Astrocyte (in vitro differentiated cells and primary cell): ENCODE results near the gene PLPP4. TPM values are rescaled to one million over a fixed set of nuclear protein-coding genes. Genes with fewer than 3 reads are reported as not detected.

Experiments
- DNase-seq: peaks from one replicate; pipeline ENCODE4 v3.0.0-alpha.2; 2010; ENCODE audit warnings: low read depth
- FAIRE-seq: peaks from 2 replicates; lab custom pipeline; 2011; peaks lifted over from hg19 to GRCh38; lab: Jason Lieb, UNC
- H2AFZ ChIP-seq: 2 replicates; pipeline ENCODE4 v1.6.0; 2012; ENCODE audit warnings: low read depth, low read length, inconsistent platforms
- H3K27ac ChIP-seq: 2 replicates; pipeline ENCODE4 v1.5.1; 2011; ENCODE audit warnings: low read depth, low read length, inconsistent platforms
- H3K27me3 ChIP-seq: 2 replicates; pipeline ENCODE4 v1.6.0; 2011; ENCODE audit warnings: low read length, inconsistent platforms; ENCODE audit not compliant: insufficient read depth
- H3K36me3 ChIP-seq: 2 replicates; pipeline ENCODE4 v1.5.1; 2011; ENCODE audit warnings: low read length, inconsistent platforms; ENCODE audit not compliant: insufficient read depth
- H3K4me1 ChIP-seq: 2 replicates; pipeline ENCODE4 v1.5.1; 2011; ENCODE audit warnings: low read length, inconsistent platforms; ENCODE audit not compliant: insufficient read depth
- H3K4me2 ChIP-seq: 2 replicates; pipeline ENCODE4 v1.6.0; 2012; ENCODE audit warnings: low read length, inconsistent platforms
- H3K4me3 ChIP-seq: 2 replicates; pipeline ENCODE4 v1.5.1; 2011; ENCODE audit warnings: low read depth, mild to moderate bottlenecking, low read length, inconsistent platforms; ENCODE audit not compliant: insufficient read depth
- H3K79me2 ChIP-seq: 2 replicates; pipeline ENCODE4 v1.6.0; 2012; ENCODE audit warnings: mild to moderate bottlenecking, low read length, inconsistent platforms; ENCODE audit not compliant: insufficient read depth
- H3K9ac ChIP-seq: 2 replicates; pipeline ENCODE4 v1.6.0; 2012; ENCODE audit warnings: mild to moderate bottlenecking, low read length, inconsistent platforms
- H3K9me3 ChIP-seq: 2 replicates; pipeline ENCODE4 v1.5.1; 2012; ENCODE audit warnings: low read depth, mild to moderate bottlenecking, low read length, inconsistent platforms; ENCODE audit not compliant: insufficient read depth
- H4K20me1 ChIP-seq: 2 replicates; pipeline ENCODE4 v1.6.0; 2012; ENCODE audit warnings: low read length, inconsistent platforms; ENCODE audit not compliant: insufficient read depth
- H3K27ac Mint-ChIP-seq: one replicate; pipeline ENCODE4 v1.8.0; 2021; ENCODE audit warnings: mild to moderate bottlenecking, mixed read lengths; ENCODE audit not compliant: unreplicated experiment
- H3K27me3 Mint-ChIP-seq: one replicate; pipeline ENCODE4 v1.8.0; 2021; ENCODE audit warnings: low read depth, mixed read lengths; ENCODE audit not compliant: unreplicated experiment
- H3K36me3 Mint-ChIP-seq: one replicate; pipeline ENCODE4 v1.8.0; 2021; ENCODE audit warnings: low read depth, mixed read lengths; ENCODE audit not compliant: unreplicated experiment
- H3K4me1 Mint-ChIP-seq: one replicate; pipeline ENCODE4 v1.8.0; 2021; ENCODE audit warnings: low read depth, mixed read lengths; ENCODE audit not compliant: unreplicated experiment
- H3K4me3 Mint-ChIP-seq: one replicate; pipeline ENCODE4 v1.8.0; 2021; ENCODE audit warnings: mild to moderate bottlenecking, moderate library complexity, mixed read lengths; ENCODE audit not compliant: unreplicated experiment
- H3K9me3 Mint-ChIP-seq: one replicate; pipeline ENCODE4 v1.8.0; 2021; ENCODE audit warnings: mild to moderate bottlenecking, mixed read lengths; ENCODE audit not compliant: unreplicated experiment
- CTCF ChIP-seq: IDR thresholded peaks from 2 replicates; pipeline ENCODE4 v1.5.1; 2011; ENCODE audit warnings: low read depth, mild to moderate bottlenecking, inconsistent platforms, low read length, moderate library complexity; ENCODE audit not compliant: insufficient read depth
- EZH2 ChIP-seq: IDR thresholded peaks from 2 replicates; pipeline ENCODE4 v1.6.1; 2012; ENCODE audit warnings: mild to moderate bottlenecking, low read length, inconsistent platforms; ENCODE audit not compliant: insufficient read depth
- total RNA-seq: library from RNA; stranded (reverse); gene quantifications from 2 replicates; pipeline ENCODE4 v1.2.1, GENCODE V29; 2021

Gene PLPP4
- total RNA-seq, 1 donor from 2014 or later: 44.1 TPM

GRCh38 chr10:120571266-120571665 lies 114.2 kb downstream of the PLPP4 start:
- Histone ChIP-seq H3K27ac (no peak overlapping the region), H3K79me2 (no peaks in the 10 kb centered on the region), H3K4me2 (no peak overlapping the region), H3K4me3 (no peak overlapping the region), H3K4me1 (no peaks in the 10 kb centered on the region), H3K9me3 (no peaks in the 10 kb centered on the region), H3K27me3 (no peaks in the 10 kb centered on the region), H2AFZ (no peak overlapping the region), H4K20me1 (peaks cover 30% of the 10 kb centered on the region), H3K36me3 (peaks cover 4% of the 10 kb centered on the region), H3K9ac (no peak overlapping the region)
- H3K27me3 Mint-ChIP-seq: no peaks in the 10 kb centered on the region
- no peak overlapping the region for H3K27ac Mint-ChIP-seq
- H3K4me1 Mint-ChIP-seq: peaks cover 13% of the 10 kb centered on the region
- FAIRE-seq: no peak
- no peak for DNase-seq
- peak overlapping the region; percentile 20 for H3K4me3 Mint-ChIP-seq
- TF ChIP-seq EZH2 (no peak), CTCF (no peak)
- peaks cover 24% of the 10 kb centered on the region for H3K36me3 Mint-ChIP-seq
- no peaks in the 10 kb centered on the region for H3K9me3 Mint-ChIP-seq

- no peaks in the 10 kb centered on the region for H3K79me2 ChIP-seq
- peaks cover 5% of the 10 kb centered on the region for H3K36me3 ChIP-seq
- H3K4me1 Mint-ChIP-seq: peaks cover 13% of the 10 kb centered on the region
- peaks cover 30% of the 10 kb centered on the region for H3K36me3 Mint-ChIP-seq
- H4K20me1 ChIP-seq: peaks cover 30% of the 10 kb centered on the region
- no peaks in the 10 kb centered on the region for H3K9me3 Mint-ChIP-seq
- no peak for TF ChIP-seq EZH2
- H3K27ac Mint-ChIP-seq: no peak overlapping the region
- no peak for DNase-seq
- no peak overlapping the region for H2AFZ ChIP-seq
- H3K27me3 ChIP-seq: no peaks in the 10 kb centered on the region
- H3K9ac ChIP-seq: no peak overlapping the region
- H3K4me1 ChIP-seq: no peaks in the 10 kb centered on the region
- no peak overlapping the region for H3K4me3 Mint-ChIP-seq
- H3K27me3 Mint-ChIP-seq: no peaks in the 10 kb centered on the region
- no peaks in the 10 kb centered on the region for H3K9me3 ChIP-seq
- FAIRE-seq: no peak
- H3K4me3 ChIP-seq: no peak overlapping the region
- no peak overlapping the region for H3K27ac ChIP-seq
- H3K4me2 ChIP-seq: no peak overlapping the region
These were observed 115.3 kb downstream of the PLPP4 start for GRCh38 chr10:120572307-120572706.

DNA sequence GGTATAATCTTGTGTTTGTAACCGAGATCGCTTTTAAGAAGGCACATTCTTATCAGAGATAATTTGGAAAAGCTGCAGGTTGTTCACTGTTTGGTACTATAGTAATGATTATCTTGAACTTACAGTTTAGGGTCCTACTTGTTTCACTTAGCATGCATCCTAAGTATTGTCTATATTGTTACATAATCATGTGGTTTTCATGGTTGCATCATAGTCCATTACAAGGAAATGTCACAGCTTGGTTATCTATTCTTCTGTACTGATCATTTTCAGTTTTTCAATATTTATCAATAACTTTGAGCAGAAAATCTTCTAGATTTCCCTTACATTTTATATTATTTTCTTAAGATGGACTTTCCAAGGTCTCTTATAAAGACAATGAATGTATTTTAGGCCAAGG lies 116.3 kb downstream of the PLPP4 start:
- Mint-ChIP-seq H3K9me3 (no peaks in the 10 kb centered on the region), H3K36me3 (peaks cover 30% of the 10 kb centered on the region), H3K27ac (no peak overlapping the region), H3K4me1 (peaks cover 13% of the 10 kb centered on the region), H3K4me3 (no peak overlapping the region), H3K27me3 (no peaks in the 10 kb centered on the region)
- FAIRE-seq (no peak), DNase-seq (no peak)
- peaks cover 30% of the 10 kb centered on the region for H4K20me1 ChIP-seq
- no peak overlapping the region for H3K4me3 ChIP-seq
- H2AFZ ChIP-seq: no peak overlapping the region
- no peak overlapping the region for H3K4me2 ChIP-seq
- H3K9me3 ChIP-seq: no peaks in the 10 kb centered on the region
- H3K4me1 ChIP-seq: no peaks in the 10 kb centered on the region
- H3K79me2 ChIP-seq: no peaks in the 10 kb centered on the region
- TF ChIP-seq CTCF: no peak
- TF ChIP-seq EZH2: no peak
- no peaks in the 10 kb centered on the region for H3K27me3 ChIP-seq
- H3K27ac ChIP-seq: no peak overlapping the region
- peaks cover 12% of the 10 kb centered on the region for H3K36me3 ChIP-seq
- H3K9ac ChIP-seq: no peak overlapping the region
